GM18861 (cell line): ENCODE measurements around the gene ATP6V0A1.
"Not testable (repeated sequence)": the region's sequence is repeated elsewhere in the genome, so short reads cannot be mapped to it uniquely, and the experiment has no call there.

Experiments used
- ATAC-seq: cut with Tn5 transposase; IDR thresholded peaks from one replicate; pipeline ENCODE4 v1.9.1; 2021; ENCODE audit not compliant: unreplicated experiment

Gene ATP6V0A1

GRCh38 chr17:42436391-42436790 lies 22.3 kb upstream of the ATP6V0A1 start:
- ATAC-seq = no peak

- ATAC-seq = no peak
These were observed 19.8 kb upstream of the ATP6V0A1 start for GRCh38 chr17:42438600-42439567.

GRCh38 chr17:42441371-42442195 lies 17.1 kb upstream of the ATP6V0A1 start:
- ATAC-seq = no peak

GRCh38 chr17:42442196-42442565 lies 16.5 kb upstream of the ATP6V0A1 start:
- no peak for ATAC-seq

GRCh38 chr17:42449176-42449575 lies 9.5 kb upstream of the ATP6V0A1 start:
- ATAC-seq = not testable (repeated sequence)

- not testable (repeated sequence) for ATAC-seq
These were observed 8.8 kb upstream of the ATP6V0A1 start for GRCh38 chr17:42449838-42450237.

- ATAC-seq = not testable (repeated sequence)
These were observed 7.4 kb upstream of the ATP6V0A1 start for GRCh38 chr17:42451270-42451669.

- no peak for ATAC-seq
These were observed 5.2 kb upstream of the ATP6V0A1 start for GRCh38 chr17:42453439-42453838.

GRCh38 chr17:42454987-42455386 lies 3.7 kb upstream of the ATP6V0A1 start:
- ATAC-seq = not testable (repeated sequence)

- no peak for ATAC-seq
These were observed 2.2 kb upstream of the ATP6V0A1 start for GRCh38 chr17:42456223-42457106.

- no peak for ATAC-seq
These were observed 1.4 kb upstream of the ATP6V0A1 start for GRCh38 chr17:42457107-42457792.

GRCh38 chr17:42459256-42459800 lies 650 bp downstream of the ATP6V0A1 start:
- no peak for ATAC-seq

- ATAC-seq = no peak
These were observed 1.2 kb downstream of the ATP6V0A1 start for GRCh38 chr17:42459801-42460281.

- ATAC-seq = no peak
These were observed 1.7 kb downstream of the ATP6V0A1 start for GRCh38 chr17:42460371-42460770.

GRCh38 chr17:42463976-42464400 lies 5.3 kb downstream of the ATP6V0A1 start:
- no peak for ATAC-seq

GRCh38 chr17:42467889-42468288 lies 9.2 kb downstream of the ATP6V0A1 start:
- ATAC-seq = no peak

- no peak for ATAC-seq
These were observed 14.2 kb downstream of the ATP6V0A1 start for GRCh38 chr17:42472709-42473521.

GRCh38 chr17:42474276-42474675 lies 15.6 kb downstream of the ATP6V0A1 start:
- ATAC-seq = no peak

GRCh38 chr17:42475121-42475520 lies 16.4 kb downstream of the ATP6V0A1 start:
- ATAC-seq = no peak
